HepG2 (cell line): ENCODE measurements around the gene UST. TPM values are rescaled to one million over a fixed set of nuclear protein-coding genes. Genes with fewer than 3 reads are reported as not detected.

ENCODE experiments used
- ATAC-seq: fragments of 200-7000 bp; cut with Tn5 transposase; 3 replicates; pipeline ENCODE4 v1.9.1; 2020; ENCODE audit warnings: mild to moderate bottlenecking, moderate library complexity
- BruUV-seq: library from RNA; stranded (reverse); fragments of 400-500 nt; replicated peaks from 2 replicates; lab custom pipeline; 2021; lab: Mats Ljungman, UMichigan
- CTCF ChIA-PET: fragments of 300-600 bp; formaldehyde crosslinking; extraction: SDS; loops from one replicate; lab custom pipeline; 2021; ENCODE audit warnings: low total read pairs, inconsistent platforms, low intra/inter-chr PET ratio; lab: Yijun Ruan, JAX
- POLR2A ChIA-PET: fragments of 350-600 bp; sonication (Branson Sonifier 250); formaldehyde crosslinking; loops from one replicate; lab custom pipeline; 2020; ENCODE audit warnings: antibody characterized with exemption, inconsistent platforms; lab: Yijun Ruan, JAX
- DNase-seq: peaks from one replicate; pipeline ENCODE4 v3.0.0-alpha.2; 2015; ENCODE audit warnings: low spot score
- FAIRE-seq: peaks from 3 replicates; lab custom pipeline; 2011; peaks lifted over from hg19 to GRCh38; lab: Jason Lieb, UNC
- H2AFZ ChIP-seq: one replicate; pipeline ENCODE4 v1.6.1; 2011; ENCODE audit warnings: low read length, inconsistent platforms
- H3K27ac ChIP-seq: fragments of 300-600 bp; 3 replicates; pipeline ENCODE4 v1.8.0; 2011; ENCODE audit warnings: mixed run types, mild to moderate bottlenecking, mixed read lengths, low read length, inconsistent platforms; ENCODE audit not compliant: insufficient read depth; ENCODE audit errors: extremely low read length
- H3K27me3 ChIP-seq, 2 experiments: fragments of 200-600 bp in 1 of 2; 2 replicates in 1 of 2; 3 replicates in 1 of 2; pipeline versions ENCODE4 v1.6.0 to v1.8.0; 2011; ENCODE audit warnings: low read length in 2 of 2, mild to moderate bottlenecking in 2 of 2, moderate library complexity in 2 of 2, inconsistent platforms in 1 of 2; ENCODE audit not compliant: insufficient read depth in 2 of 2, control insufficient read depth in 1 of 2
- H3K36me3 ChIP-seq, 2 experiments: fragments of 200-600 bp in 1 of 2; replicated peaks in 1 of 2; 2 replicates in 1 of 2; 3 replicates in 1 of 2; pipeline versions ENCODE4 v1.5.1 to v1.8.0; 2011; ENCODE audit warnings: low read length in 2 of 2, inconsistent platforms in 1 of 2; ENCODE audit not compliant: insufficient read depth in 2 of 2, control insufficient read depth in 1 of 2
- H3K4me1 ChIP-seq: 2 replicates; pipeline ENCODE4 v1.5.1; 2012; ENCODE audit warnings: low read length, inconsistent platforms; ENCODE audit not compliant: insufficient read depth
- H3K4me2 ChIP-seq: 2 replicates; pipeline ENCODE4 v1.6.0; 2011; ENCODE audit warnings: low read depth, low read length, inconsistent platforms
- H3K4me3 ChIP-seq, 3 experiments: fragments of 200-600 bp in 1 of 3; sonication (generic), shearing (Covaris generic) in 1 of 3; replicated peaks in 1 of 3; 2 replicates each; pipeline ENCODE4 v1.5.1; 2011 to 2016; ENCODE audit warnings: low read length in 3 of 3, inconsistent platforms in 2 of 3, low read depth in 2 of 3, mild to moderate bottlenecking in 2 of 3, control low read depth in 1 of 3, mixed read lengths in 1 of 3; ENCODE audit not compliant: insufficient read depth in 1 of 3
- H3K79me2 ChIP-seq: one replicate; pipeline ENCODE4 v1.6.1; 2011; ENCODE audit warnings: low read length, inconsistent platforms; ENCODE audit not compliant: insufficient read depth
- H3K9ac ChIP-seq: 2 replicates; pipeline ENCODE4 v1.6.0; 2011; ENCODE audit warnings: mild to moderate bottlenecking, low read depth, low read length, inconsistent platforms; ENCODE audit not compliant: insufficient read depth
- H3K9me3 ChIP-seq: 2 replicates; pipeline ENCODE4 v1.5.1; 2012; ENCODE audit warnings: mild to moderate bottlenecking, low read length
- H4K20me1 ChIP-seq: 2 replicates; pipeline ENCODE4 v1.6.0; 2011; ENCODE audit warnings: inconsistent platforms, mild to moderate bottlenecking, low read length, moderate library complexity; ENCODE audit not compliant: insufficient read depth
- ARHGAP35 ChIP-seq: sonication (generic); formaldehyde crosslinking; IDR thresholded peaks from 2 replicates; pipeline ENCODE4 v1.9.0; 2022; ENCODE audit warnings: mild to moderate bottlenecking, inconsistent platforms, moderate library complexity, missing genetic modification reagents, borderline replicate concordance
- ATAD3A ChIP-seq: sonication (generic); formaldehyde crosslinking; IDR thresholded peaks from 2 replicates; pipeline ENCODE4 v1.4.0; 2020; ENCODE audit warnings: missing genetic modification reagents
- CBX1 ChIP-seq: IDR thresholded peaks from one replicate; pipeline ENCODE4 v1.6.1; 2016; ENCODE audit warnings: antibody characterized with exemption, low read depth
- HDAC1 ChIP-seq: sonication (generic); formaldehyde crosslinking; IDR thresholded peaks from 2 replicates; pipeline ENCODE4 v1.5.1; 2020; ENCODE audit warnings: mild to moderate bottlenecking, missing genetic modification reagents
- HIVEP1 ChIP-seq: sonication (generic); formaldehyde crosslinking; IDR thresholded peaks from 2 replicates; pipeline ENCODE4 v1.4.0; 2020; ENCODE audit warnings: mild to moderate bottlenecking, missing genetic modification reagents
- JUN ChIP-seq: sonication (generic); formaldehyde crosslinking; IDR thresholded peaks from 2 replicates; pipeline ENCODE4 v1.4.0; 2020; ENCODE audit warnings: mild to moderate bottlenecking, missing genetic modification reagents
- RXRA ChIP-seq: sonication (generic); formaldehyde crosslinking; IDR thresholded peaks from 2 replicates; pipeline ENCODE4 v1.5.1; 2020; ENCODE audit warnings: missing genetic modification reagents
- SCMH1 ChIP-seq: sonication (generic); formaldehyde crosslinking; IDR thresholded peaks from 2 replicates; pipeline ENCODE4 v1.9.0; 2021; ENCODE audit warnings: missing genetic modification reagents, mild to moderate bottlenecking, borderline replicate concordance
- SIN3B ChIP-seq: fragments of 150-350 bp; IDR thresholded peaks from 2 replicates; pipeline ENCODE4 v1.6.1; 2014; ENCODE audit warnings: low read length
- TGIF2 ChIP-seq: IDR thresholded peaks from 2 replicates; pipeline ENCODE4 v1.6.1; 2016; ENCODE audit warnings: control low read depth, missing compliant biosample characterization
- ZNF17 ChIP-seq: sonication (generic); formaldehyde crosslinking; IDR thresholded peaks from 2 replicates; pipeline ENCODE4 v1.5.0; 2020; ENCODE audit warnings: mild to moderate bottlenecking, missing genetic modification reagents
- ZNF33B ChIP-seq: sonication (generic); formaldehyde crosslinking; IDR thresholded peaks from 2 replicates; pipeline ENCODE4 v1.5.1; 2020; ENCODE audit warnings: mild to moderate bottlenecking, missing genetic modification reagents
- ZNF552 ChIP-seq: sonication (generic); formaldehyde crosslinking; IDR thresholded peaks from 2 replicates; pipeline ENCODE4 v1.9.0; 2022; ENCODE audit warnings: missing genetic modification reagents, mild to moderate bottlenecking, borderline replicate concordance
- ZNF7 ChIP-seq: IDR thresholded peaks from 2 replicates; pipeline ENCODE4 v1.6.1; 2016; ENCODE audit warnings: missing biosample characterization, missing genetic modification reagents
- ZNF761 ChIP-seq: sonication (generic); formaldehyde crosslinking; conservative IDR thresholded peaks from 2 replicates; pipeline ENCODE4 v1.4.0; 2020; ENCODE audit warnings: mild to moderate bottlenecking, missing genetic modification reagents
- WGBS: methylation state at CpG from one replicate; pipeline ENCODE4 v1.1.6; 2017; ENCODE audit warnings: low lambda C conversion rate; 5-methylcytosine and 5-hydroxymethylcytosine counted together
- in situ Hi-C: cut with HindIII; loops from 2 replicates; pipeline ENCODE4 v1.10.0; 2017; ENCODE audit warnings: low pct_unique_long_range_greater_than_20kb; ENCODE audit not compliant: extremely low pct_ligation_motif_present
- intact Hi-C: fragments of 100-400 bp; cut with micrococcal nuclease; formaldehyde crosslinking; loops from one replicate; pipeline ENCODE4 v1.10.0; 2022; ENCODE audit not compliant: unreplicated experiment
- polyA plus RNA-seq, 8 experiments: library from polyadenylated mRNA; depleted of rRNA in 3 of 8; stranded (reverse) in 7 of 8; unstranded in 1 of 8; fragments of >200 nt; fragmentation: Illumina TruSeq in 4 of 8; extraction: Trizol in 4 of 8; gene quantifications; 2 replicates each; pipeline versions ENCODE4 v1.2.1 to v1.2.3, GENCODE V29; 2011 to 2016; ENCODE audit warnings: low read depth in 4 of 8, missing spikeins in 1 of 8, mixed read lengths in 1 of 8; ENCODE audit not compliant: insufficient read depth in 1 of 8
- total RNA-seq, 5 experiments: library from RNA; depleted of rRNA; stranded (reverse); fragments of >200 nt; fragmentation: Illumina TruSeq; extraction: Trizol; gene quantifications; 2 replicates each; pipeline ENCODE4 v1.2.3, GENCODE V29; 2016; ENCODE audit warnings: low read depth in 1 of 5
- TF ChIP-seq, protein P1 (sequence below): sonication (generic); formaldehyde crosslinking; IDR thresholded peaks from 2 replicates; pipeline ENCODE4 v1.4.0; 2020; ENCODE audit warnings: missing genetic modification reagents, mild to moderate bottlenecking, borderline replicate concordance
- TF ChIP-seq, protein P2 (sequence below): sonication (generic); formaldehyde crosslinking; IDR thresholded peaks from 2 replicates; pipeline ENCODE4 v1.4.0; 2020; ENCODE audit warnings: missing genetic modification reagents
- TF ChIP-seq, protein P3 (sequence below): sonication (generic); formaldehyde crosslinking; IDR thresholded peaks from 2 replicates; pipeline ENCODE4 v1.5.1; 2020; ENCODE audit warnings: mild to moderate bottlenecking, missing genetic modification reagents

The UST gene
- total and polyA plus RNA-seq, 2 of the 13 experiments (the other 11 are each of a cell fraction or from before 2014, with no cell fraction given): 0.27 TPM; not detected in 1

DNA sequence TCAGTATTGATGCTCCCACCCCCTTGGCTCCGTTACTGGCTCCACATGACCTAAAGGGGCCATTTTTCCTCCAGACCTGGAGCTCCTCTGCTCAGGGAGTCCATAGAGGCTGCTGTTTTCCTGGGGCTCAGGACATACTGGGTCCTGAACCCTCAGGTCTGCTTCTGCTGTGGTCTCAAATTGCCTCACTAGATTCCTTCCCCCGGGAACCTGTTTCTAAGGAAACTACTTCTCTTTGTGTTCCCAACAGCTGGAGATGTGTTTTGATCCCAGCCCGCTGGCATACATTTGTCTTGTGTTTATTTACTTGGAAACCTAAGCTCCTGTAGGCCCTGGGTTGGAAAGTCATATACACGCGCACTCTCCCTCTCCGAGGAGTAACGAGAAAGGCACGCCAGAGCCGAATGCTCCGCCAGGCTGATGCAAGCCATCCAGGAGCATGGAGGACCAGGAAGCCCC, 222.8 kb downstream of the UST start:
- no peak overlapping the region for H3K9ac ChIP-seq
- ChIA-PET CTCF (no interaction called here), POLR2A (no interaction called here)
- H3K9me3 ChIP-seq: no peaks in the 10 kb centered on the region
- no peak overlapping the region for H2AFZ ChIP-seq
- no peak overlapping the region for H3K27ac ChIP-seq
- no peak for DNase-seq
- no peaks in the 10 kb centered on the region for H3K79me2 ChIP-seq
- H3K36me3 ChIP-seq: no peaks in the 10 kb centered on the region
- 53% methylated on average over 10 of the region's 10 CpGs for WGBS
- H3K4me3 ChIP-seq: no peak overlapping the region
- H3K4me1 ChIP-seq: peaks cover 22% of the 10 kb centered on the region
- no peaks in the 10 kb centered on the region for H4K20me1 ChIP-seq
- intact Hi-C loops: no loop called here
- no peak overlapping the region for H3K4me2 ChIP-seq
- no peak for ATAC-seq
- no TSS peak for BruUV-seq
- peaks cover 0 to 33% of the 10 kb centered on the region in 2 experiments; a peak in 3 of 5 replicates for H3K27me3 ChIP-seq
- in situ Hi-C loops: no loop called here
- no peak for FAIRE-seq
- TF ChIP-seq JUN (no peak), SIN3B (no peak), ZNF761 (no peak), SCMH1 (CRISPR knock-in tag) (no peak), HDAC1 (CRISPR knock-in tag) (0 out of 2 replicates have a peak, but pooled peaks have one; percentile 6), CBX1 (no peak), ARHGAP35 (no peak), ZNF33B (CRISPR knock-in tag) (no peak), ZNF552 (CRISPR knock-in tag) (no peak), ATAD3A (no peak), TGIF2 (CRISPR knock-in tag) (no peak), RXRA (CRISPR knock-in tag) (no peak), ZNF7 (CRISPR knock-in tag) (no peak), ZNF17 (0 out of 2 replicates have a peak, but pooled peaks have one; percentile 28), HIVEP1 (no peak)
- TF ChIP-seq, protein P1, sequence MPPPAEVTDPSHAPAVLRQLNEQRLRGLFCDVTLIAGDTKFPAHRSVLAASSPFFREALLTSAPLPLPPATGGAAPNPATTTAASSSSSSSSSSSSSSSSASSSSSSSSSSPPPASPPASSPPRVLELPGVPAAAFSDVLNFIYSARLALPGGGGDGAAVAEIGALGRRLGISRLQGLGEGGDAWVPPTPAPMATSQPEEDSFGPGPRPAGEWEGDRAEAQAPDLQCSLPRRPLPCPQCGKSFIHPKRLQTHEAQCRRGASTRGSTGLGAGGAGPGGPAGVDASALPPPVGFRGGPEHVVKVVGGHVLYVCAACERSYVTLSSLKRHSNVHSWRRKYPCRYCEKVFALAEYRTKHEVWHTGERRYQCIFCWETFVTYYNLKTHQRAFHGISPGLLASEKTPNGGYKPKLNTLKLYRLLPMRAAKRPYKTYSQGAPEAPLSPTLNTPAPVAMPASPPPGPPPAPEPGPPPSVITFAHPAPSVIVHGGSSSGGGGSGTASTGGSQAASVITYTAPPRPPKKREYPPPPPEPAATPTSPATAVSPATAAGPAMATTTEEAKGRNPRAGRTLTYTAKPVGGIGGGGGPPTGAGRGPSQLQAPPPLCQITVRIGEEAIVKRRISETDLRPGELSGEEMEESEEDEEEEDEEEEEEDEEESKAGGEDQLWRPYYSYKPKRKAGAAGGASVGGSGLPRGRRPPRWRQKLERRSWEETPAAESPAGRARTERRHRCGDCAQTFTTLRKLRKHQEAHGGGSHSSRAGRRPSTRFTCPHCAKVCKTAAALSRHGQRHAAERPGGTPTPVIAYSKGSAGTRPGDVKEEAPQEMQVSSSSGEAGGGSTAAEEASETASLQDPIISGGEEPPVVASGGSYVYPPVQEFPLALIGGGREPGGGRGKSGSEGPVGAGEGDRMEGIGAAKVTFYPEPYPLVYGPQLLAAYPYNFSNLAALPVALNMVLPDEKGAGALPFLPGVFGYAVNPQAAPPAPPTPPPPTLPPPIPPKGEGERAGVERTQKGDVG (CRISPR knock-in tag): 0 out of 2 replicates have a peak, but pooled peaks have one; percentile 14
- TF ChIP-seq, protein P2, sequence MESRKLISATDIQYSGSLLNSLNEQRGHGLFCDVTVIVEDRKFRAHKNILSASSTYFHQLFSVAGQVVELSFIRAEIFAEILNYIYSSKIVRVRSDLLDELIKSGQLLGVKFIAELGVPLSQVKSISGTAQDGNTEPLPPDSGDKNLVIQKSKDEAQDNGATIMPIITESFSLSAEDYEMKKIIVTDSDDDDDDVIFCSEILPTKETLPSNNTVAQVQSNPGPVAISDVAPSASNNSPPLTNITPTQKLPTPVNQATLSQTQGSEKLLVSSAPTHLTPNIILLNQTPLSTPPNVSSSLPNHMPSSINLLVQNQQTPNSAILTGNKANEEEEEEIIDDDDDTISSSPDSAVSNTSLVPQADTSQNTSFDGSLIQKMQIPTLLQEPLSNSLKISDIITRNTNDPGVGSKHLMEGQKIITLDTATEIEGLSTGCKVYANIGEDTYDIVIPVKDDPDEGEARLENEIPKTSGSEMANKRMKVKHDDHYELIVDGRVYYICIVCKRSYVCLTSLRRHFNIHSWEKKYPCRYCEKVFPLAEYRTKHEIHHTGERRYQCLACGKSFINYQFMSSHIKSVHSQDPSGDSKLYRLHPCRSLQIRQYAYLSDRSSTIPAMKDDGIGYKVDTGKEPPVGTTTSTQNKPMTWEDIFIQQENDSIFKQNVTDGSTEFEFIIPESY (CRISPR knock-in tag): peak; percentile 73; the same call in 1 of the 2 replicates
- TF ChIP-seq, protein P3, sequence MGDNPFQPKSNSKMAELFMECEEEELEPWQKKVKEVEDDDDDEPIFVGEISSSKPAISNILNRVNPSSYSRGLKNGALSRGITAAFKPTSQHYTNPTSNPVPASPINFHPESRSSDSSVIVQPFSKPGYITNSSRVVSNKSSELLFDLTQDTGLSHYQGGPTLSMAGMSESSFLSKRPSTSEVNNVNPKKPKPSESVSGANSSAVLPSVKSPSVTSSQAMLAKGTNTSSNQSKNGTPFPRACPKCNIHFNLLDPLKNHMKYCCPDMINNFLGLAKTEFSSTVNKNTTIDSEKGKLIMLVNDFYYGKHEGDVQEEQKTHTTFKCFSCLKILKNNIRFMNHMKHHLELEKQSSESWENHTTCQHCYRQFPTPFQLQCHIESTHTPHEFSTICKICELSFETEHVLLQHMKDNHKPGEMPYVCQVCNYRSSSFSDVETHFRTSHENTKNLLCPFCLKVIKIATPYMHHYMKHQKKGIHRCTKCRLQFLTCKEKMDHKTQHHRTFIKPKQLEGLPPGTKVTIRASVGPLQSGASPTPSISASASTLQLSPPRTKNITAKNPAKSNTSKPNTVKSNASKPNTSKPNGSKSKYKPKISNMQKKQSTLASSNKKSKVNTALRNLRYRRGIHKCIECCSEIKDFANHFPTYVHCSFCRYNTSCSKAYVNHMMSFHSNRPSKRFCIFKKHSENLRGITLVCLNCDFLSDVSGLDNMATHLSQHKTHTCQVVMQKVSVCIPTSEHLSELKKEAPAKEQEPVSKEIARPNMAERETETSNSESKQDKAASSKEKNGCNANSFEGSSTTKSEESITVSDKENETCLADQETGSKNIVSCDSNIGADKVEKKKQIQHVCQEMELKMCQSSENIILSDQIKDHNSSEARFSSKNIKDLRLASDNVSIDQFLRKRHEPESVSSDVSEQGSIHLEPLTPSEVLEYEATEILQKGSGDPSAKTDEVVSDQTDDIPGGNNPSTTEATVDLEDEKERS: no peak
